PC-3 (cell line): ENCODE data around the gene NTM.

ENCODE experiments used
- CTCF ChIP-seq: fragments of 300-600 bp; sonication (generic); conservative IDR thresholded peaks from 2 replicates; pipeline ENCODE4 v1.5.1; 2017; ENCODE audit warnings: antibody characterized with exemption, low read depth, mild to moderate bottlenecking, low read length
- EZH2 ChIP-seq: fragments of 300-600 bp; sonication (generic); IDR thresholded peaks from one replicate; pipeline ENCODE4 v1.6.1; 2017; ENCODE audit warnings: antibody characterized with exemption, mild to moderate bottlenecking, low read length; ENCODE audit not compliant: unreplicated experiment
- EZH2phosphoT487 ChIP-seq: fragments of 300-600 bp; sonication (generic); IDR thresholded peaks from 2 replicates; pipeline ENCODE4 v1.6.1; 2018; ENCODE audit warnings: mild to moderate bottlenecking, antibody characterized with exemption, low read length, borderline replicate concordance

DNA sequence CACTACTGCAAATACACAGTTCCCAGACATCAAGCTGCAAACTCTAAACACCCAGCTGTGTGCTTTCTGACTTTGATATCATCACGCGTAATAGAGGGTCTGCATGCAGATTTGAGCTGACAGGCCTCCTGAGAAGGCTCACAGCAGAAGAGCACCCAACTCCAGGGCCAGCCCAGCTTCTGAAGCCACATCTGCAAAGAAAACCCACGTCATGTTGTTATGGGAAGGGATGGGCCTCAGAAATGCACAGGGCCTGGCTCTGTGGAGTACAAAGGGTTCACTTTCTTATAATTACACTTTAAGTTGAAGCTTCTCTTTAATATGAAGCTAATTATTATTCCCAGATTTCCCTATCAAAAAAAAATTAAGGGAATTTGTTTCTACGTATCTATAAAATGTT, 927.9 kb downstream of the NTM start:
- TF ChIP-seq EZH2 (no peak), CTCF (no peak), EZH2phosphoT487 (no peak)
